ENCODE results near the gene GTF3C4.

Gene GTF3C4

DNA sequence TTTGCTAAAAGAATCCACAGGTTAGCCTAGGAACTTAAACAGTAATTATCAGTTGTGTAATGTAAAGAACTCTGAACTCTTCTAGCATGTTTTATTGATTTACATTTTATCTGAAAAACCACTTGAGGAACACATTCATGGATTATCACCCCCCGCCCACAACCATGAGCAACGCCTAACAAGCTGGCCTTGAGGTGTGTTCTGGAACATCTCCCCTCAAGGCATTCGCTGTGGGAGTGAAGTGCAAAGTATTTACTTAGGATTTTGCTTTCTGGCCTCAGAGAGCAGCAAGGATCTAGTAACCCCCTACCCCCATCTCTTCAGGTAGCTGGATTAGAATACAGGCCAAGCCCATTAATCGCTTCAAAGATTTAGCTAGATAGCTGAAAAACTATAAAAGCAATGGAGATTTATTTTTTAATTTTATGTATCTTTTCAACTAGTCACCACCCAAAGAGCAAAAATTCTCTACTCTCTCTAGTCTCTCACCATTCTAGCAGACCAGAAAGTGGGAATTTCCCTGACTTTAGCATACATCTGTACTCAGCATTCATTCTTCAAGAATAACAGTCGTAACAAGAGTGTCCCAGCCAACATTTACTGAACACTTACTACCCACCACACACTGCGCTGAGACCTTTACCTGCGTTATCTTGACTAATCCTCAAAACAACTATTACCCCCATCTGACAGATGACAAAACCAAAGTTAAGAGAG, 37.7 kb upstream of the GTF3C4 start:
- Histone ChIP-seq H3K9me3 (ENCODE audit: control insufficient read depth, low read length) (no peaks in the 10 kb centered on the region), H3K4me3 (ENCODE audit: low read length) (no peak overlapping the region), H3K36me3 (ENCODE audit: control insufficient read depth, insufficient read depth, low read length, severe bottlenecking) (peaks cover 65% of the 10 kb centered on the region), H3K4me1 (ENCODE audit: control insufficient read depth, insufficient read depth, low read length) (no peaks in the 10 kb centered on the region), H3K27me3 (replicated peaks; ENCODE audit: control insufficient read depth, insufficient read depth, low read length) (no peaks in the 10 kb centered on the region), H3K9ac (ENCODE audit: low read length) (no peak overlapping the region)
- no peak for DNase-seq (ENCODE audit: low read depth)

DNA sequence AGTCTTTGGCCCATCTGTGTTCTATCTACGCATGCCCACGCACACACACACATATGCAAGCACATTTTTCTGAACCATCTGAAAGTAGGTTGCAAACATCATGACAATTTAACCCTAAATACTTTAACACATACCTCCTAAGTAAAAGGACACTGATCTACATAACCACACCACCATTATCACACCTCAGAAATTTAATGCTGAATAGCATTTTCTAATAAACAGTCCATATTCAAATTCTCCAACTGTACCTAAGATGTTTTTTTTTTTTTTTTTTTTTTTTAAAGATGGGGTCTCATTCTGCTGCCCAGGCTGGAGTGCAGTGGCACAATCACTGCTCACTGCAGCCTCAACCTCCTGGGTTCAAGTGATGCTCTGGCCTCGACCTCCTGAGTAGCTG, 35.9 kb upstream of the GTF3C4 start:
- Histone ChIP-seq H3K4me1 (ENCODE audit: control insufficient read depth, insufficient read depth, low read length) (peaks cover 6% of the 10 kb centered on the region), H3K36me3 (ENCODE audit: control insufficient read depth, insufficient read depth, low read length, severe bottlenecking) (peaks cover 59% of the 10 kb centered on the region), H3K9ac (ENCODE audit: low read length) (no peak overlapping the region), H3K9me3 (ENCODE audit: control insufficient read depth, low read length) (no peaks in the 10 kb centered on the region), H3K4me3 (ENCODE audit: low read length) (no peak overlapping the region), H3K27me3 (replicated peaks; ENCODE audit: control insufficient read depth, insufficient read depth, low read length) (no peaks in the 10 kb centered on the region)
- DNase-seq (ENCODE audit: low read depth): no peak

DNA sequence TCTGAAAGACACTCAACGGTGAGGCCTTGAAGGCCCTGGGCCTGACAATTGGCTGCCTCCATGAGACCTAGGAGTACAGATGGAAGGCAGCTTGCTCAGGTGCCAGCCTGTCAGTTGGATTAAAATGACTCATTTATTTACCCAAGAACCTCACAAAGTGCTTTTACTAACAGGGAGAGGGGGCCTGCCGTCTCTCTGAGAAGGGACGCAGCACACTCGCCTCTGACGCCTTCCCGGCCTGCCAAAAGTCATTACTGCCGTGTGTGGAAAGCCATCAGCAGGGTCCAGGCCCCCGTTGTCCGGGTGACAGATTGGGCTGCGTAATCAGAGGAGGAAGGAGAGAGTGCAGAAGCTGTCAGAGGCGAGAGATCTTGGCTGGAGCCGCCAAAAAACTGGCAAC, 32.9 kb upstream of the GTF3C4 start:
- Histone ChIP-seq H3K27me3 (replicated peaks; ENCODE audit: control insufficient read depth, insufficient read depth, low read length) (no peaks in the 10 kb centered on the region), H3K9ac (ENCODE audit: low read length) (no peak overlapping the region), H3K4me3 (ENCODE audit: low read length) (no peak overlapping the region), H3K4me1 (ENCODE audit: control insufficient read depth, insufficient read depth, low read length) (peaks cover 6% of the 10 kb centered on the region), H3K9me3 (ENCODE audit: control insufficient read depth, low read length) (no peaks in the 10 kb centered on the region), H3K36me3 (ENCODE audit: control insufficient read depth, insufficient read depth, low read length, severe bottlenecking) (peaks cover 62% of the 10 kb centered on the region)
- no peak for DNase-seq (ENCODE audit: low read depth)

DNA sequence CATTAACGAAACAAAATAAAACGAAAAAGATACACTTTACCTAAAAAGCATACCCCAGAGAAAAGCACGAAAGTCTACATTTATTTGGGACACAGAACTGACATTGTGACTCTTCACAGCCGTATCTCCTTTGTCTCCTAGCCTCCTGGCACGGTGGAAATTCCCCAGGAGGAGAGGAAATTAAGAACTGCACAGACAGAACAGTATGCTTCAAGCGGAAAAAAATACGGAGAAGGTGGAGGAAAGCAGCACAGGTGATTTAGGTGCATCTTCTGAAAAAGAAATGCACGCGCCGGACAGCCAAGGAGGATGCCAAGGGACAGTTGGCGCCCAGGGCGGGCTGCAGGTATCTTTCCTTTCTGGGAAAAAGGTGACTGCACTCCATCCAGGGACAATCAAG, 32.5 kb upstream of the GTF3C4 start:
- no peaks in the 10 kb centered on the region for H3K27me3 ChIP-seq (replicated peaks; ENCODE audit: control insufficient read depth, insufficient read depth, low read length)
- H3K4me3 ChIP-seq (ENCODE audit: low read length): no peak overlapping the region
- H3K9ac ChIP-seq (ENCODE audit: low read length): no peak overlapping the region
- no peak for DNase-seq (ENCODE audit: low read depth)
- H3K4me1 ChIP-seq (ENCODE audit: control insufficient read depth, insufficient read depth, low read length): peaks cover 6% of the 10 kb centered on the region
- H3K9me3 ChIP-seq (ENCODE audit: control insufficient read depth, low read length): no peaks in the 10 kb centered on the region
- H3K36me3 ChIP-seq (ENCODE audit: control insufficient read depth, insufficient read depth, low read length, severe bottlenecking): peaks cover 67% of the 10 kb centered on the region

DNA sequence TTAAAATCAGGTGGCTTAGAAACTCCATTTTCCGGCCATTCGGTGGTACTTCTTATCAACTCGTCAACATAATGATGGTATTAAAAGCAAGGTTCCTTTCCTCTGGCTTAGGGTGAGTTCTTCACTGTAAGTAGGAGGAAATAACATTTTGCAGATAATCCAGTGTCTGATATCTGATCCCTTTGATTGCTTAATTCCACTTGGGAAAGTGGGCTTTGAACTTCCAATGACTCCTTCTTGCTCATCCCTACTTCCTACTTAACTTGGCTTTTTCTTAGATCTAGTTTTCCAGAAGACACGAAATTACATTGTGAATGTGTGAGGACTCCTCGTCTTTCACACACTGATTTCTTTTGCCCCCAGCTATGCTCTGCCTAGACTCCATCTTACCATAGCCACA, 32.0 kb upstream of the GTF3C4 start:
- Histone ChIP-seq H3K36me3 (ENCODE audit: control insufficient read depth, insufficient read depth, low read length, severe bottlenecking) (peaks cover 71% of the 10 kb centered on the region), H3K4me3 (ENCODE audit: low read length) (no peak overlapping the region), H3K9me3 (ENCODE audit: control insufficient read depth, low read length) (no peaks in the 10 kb centered on the region), H3K9ac (ENCODE audit: low read length) (no peak overlapping the region), H3K4me1 (ENCODE audit: control insufficient read depth, insufficient read depth, low read length) (peaks cover 6% of the 10 kb centered on the region), H3K27me3 (replicated peaks; ENCODE audit: control insufficient read depth, insufficient read depth, low read length) (no peaks in the 10 kb centered on the region)
- DNase-seq (ENCODE audit: low read depth): peak; percentile 19

DNA sequence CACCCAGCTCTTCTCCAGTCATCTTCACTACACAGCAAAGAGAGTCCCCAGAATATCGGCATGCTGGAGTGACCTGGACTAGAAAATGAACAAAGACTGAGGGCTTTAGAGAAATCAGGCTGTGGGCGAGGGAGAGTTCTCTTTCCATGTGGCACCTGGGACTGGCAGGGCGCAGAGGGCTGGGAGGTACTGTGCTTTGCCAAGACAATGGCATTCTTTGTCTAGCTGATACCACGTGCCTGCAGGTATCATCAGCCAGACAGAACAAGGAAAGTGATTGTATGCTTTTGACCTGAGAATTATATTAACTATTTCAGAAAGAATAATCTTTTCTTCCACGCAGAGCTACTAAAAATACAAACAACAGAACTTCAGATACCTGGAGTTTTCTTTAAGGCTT, 30.9 kb upstream of the GTF3C4 start:
- no peak for DNase-seq (ENCODE audit: low read depth)
- Histone ChIP-seq H3K4me3 (ENCODE audit: low read length) (no peak overlapping the region), H3K9me3 (ENCODE audit: control insufficient read depth, low read length) (no peaks in the 10 kb centered on the region), H3K27me3 (replicated peaks; ENCODE audit: control insufficient read depth, insufficient read depth, low read length) (no peaks in the 10 kb centered on the region), H3K36me3 (ENCODE audit: control insufficient read depth, insufficient read depth, low read length, severe bottlenecking) (peaks cover 82% of the 10 kb centered on the region), H3K9ac (ENCODE audit: low read length) (no peak overlapping the region), H3K4me1 (ENCODE audit: control insufficient read depth, insufficient read depth, low read length) (peaks cover 6% of the 10 kb centered on the region)

DNA sequence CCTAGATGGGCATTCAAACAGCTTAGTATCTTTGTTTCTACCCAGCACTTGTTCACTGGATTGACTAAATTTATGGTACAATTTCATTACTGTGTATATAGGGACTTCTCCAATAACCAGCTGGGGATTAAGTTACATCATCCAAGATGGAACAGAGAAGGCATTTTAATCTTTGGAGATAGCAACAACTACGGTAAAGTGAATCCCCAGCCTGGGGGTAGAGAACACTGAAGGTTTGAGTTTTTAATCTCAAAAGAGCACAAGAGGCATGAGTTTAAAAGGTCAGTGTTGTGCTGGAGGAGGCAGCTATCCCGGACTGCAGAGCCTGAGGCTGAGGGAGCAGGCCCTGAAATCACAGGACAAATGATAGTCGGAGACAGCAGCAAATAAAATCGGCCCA, 29.0 kb upstream of the GTF3C4 start:
- no peaks in the 10 kb centered on the region for H3K9me3 ChIP-seq (ENCODE audit: control insufficient read depth, low read length)
- H3K9ac ChIP-seq (ENCODE audit: low read length): no peak overlapping the region
- no peak overlapping the region for H3K4me3 ChIP-seq (ENCODE audit: low read length)
- peaks cover 6% of the 10 kb centered on the region for H3K4me1 ChIP-seq (ENCODE audit: control insufficient read depth, insufficient read depth, low read length)
- peaks cover 93% of the 10 kb centered on the region for H3K36me3 ChIP-seq (ENCODE audit: control insufficient read depth, insufficient read depth, low read length, severe bottlenecking)
- DNase-seq (ENCODE audit: low read depth): no peak
- H3K27me3 ChIP-seq (replicated peaks; ENCODE audit: control insufficient read depth, insufficient read depth, low read length): no peaks in the 10 kb centered on the region

DNA sequence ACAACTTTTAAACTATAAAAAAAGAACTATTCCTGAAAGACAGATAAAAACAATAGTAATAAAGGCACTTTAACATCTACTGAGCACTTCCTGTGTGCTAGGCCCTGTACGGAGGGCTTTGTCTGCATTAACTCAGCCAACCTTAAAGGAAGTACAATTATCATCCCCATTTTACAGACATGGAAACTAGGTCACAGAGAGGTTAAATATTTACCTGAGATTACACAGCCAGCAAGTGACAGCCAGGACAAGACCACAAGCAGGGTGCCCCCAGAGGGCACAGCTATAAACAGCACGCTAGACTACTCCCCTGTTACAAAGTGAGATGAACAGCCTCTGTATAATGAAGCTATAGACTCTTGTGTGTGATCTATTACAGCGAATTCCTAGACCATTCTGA, 26.0 kb upstream of the GTF3C4 start:
- H3K4me1 ChIP-seq (ENCODE audit: control insufficient read depth, insufficient read depth, low read length): peaks cover 24% of the 10 kb centered on the region
- H3K36me3 ChIP-seq (ENCODE audit: control insufficient read depth, insufficient read depth, low read length, severe bottlenecking): peaks cover 89% of the 10 kb centered on the region
- no peak overlapping the region for H3K4me3 ChIP-seq (ENCODE audit: low read length)
- no peak overlapping the region for H3K9ac ChIP-seq (ENCODE audit: low read length)
- DNase-seq (ENCODE audit: low read depth): no peak
- no peaks in the 10 kb centered on the region for H3K27me3 ChIP-seq (replicated peaks; ENCODE audit: control insufficient read depth, insufficient read depth, low read length)
- H3K9me3 ChIP-seq (ENCODE audit: control insufficient read depth, low read length): no peaks in the 10 kb centered on the region

DNA sequence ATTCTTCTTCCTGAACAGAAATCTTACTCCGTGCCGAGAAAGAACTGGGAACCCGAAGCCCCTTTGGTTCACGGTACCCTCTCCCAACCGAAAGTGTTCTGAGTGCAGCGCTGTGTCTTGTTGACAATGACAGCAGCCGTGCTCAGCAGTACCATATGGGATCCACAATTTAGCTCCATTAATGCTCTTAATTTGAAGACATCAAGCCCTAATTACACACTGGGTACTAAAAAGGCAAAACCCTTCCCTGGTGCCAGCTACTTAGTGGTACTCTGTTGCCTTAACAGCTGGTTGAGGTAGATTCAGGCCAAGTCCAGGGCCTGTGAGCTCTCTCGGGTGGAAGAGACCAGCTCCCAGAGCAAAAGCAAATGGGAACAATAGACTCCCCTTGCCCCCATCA, 25.0 kb upstream of the GTF3C4 start:
- Histone ChIP-seq H3K9me3 (ENCODE audit: control insufficient read depth, low read length) (no peaks in the 10 kb centered on the region), H3K9ac (ENCODE audit: low read length) (no peak overlapping the region), H3K27me3 (replicated peaks; ENCODE audit: control insufficient read depth, insufficient read depth, low read length) (no peaks in the 10 kb centered on the region), H3K4me3 (ENCODE audit: low read length) (no peak overlapping the region), H3K4me1 (ENCODE audit: control insufficient read depth, insufficient read depth, low read length) (peaks cover 24% of the 10 kb centered on the region), H3K36me3 (ENCODE audit: control insufficient read depth, insufficient read depth, low read length, severe bottlenecking) (peaks cover 90% of the 10 kb centered on the region)
- DNase-seq (ENCODE audit: low read depth): no peak

DNA sequence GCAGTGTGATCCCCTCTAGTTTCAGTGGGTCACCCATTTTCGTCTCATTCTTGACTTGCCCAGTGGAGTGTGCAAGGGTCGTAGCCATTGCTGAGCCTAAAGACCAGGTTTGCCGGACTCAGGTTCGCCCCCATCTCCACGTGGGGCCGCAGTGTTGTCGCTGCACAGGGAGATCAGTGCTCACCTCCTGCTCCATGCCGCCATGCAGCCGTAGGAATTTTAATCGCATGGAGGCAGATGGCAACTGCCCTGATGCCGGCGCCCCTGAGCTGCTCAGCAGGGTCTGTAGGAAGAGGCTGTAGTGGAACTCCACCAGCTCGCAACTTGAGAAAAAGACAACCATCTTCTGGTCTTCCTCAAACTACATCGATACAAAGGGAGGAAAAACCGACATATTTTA, 24.6 kb upstream of the GTF3C4 start:
- H3K27me3 ChIP-seq (replicated peaks; ENCODE audit: control insufficient read depth, insufficient read depth, low read length): no peaks in the 10 kb centered on the region
- H3K4me1 ChIP-seq (ENCODE audit: control insufficient read depth, insufficient read depth, low read length): peaks cover 24% of the 10 kb centered on the region
- no peak overlapping the region for H3K9ac ChIP-seq (ENCODE audit: low read length)
- no peak overlapping the region for H3K4me3 ChIP-seq (ENCODE audit: low read length)
- DNase-seq (ENCODE audit: low read depth): no peak
- H3K36me3 ChIP-seq (ENCODE audit: control insufficient read depth, insufficient read depth, low read length, severe bottlenecking): peaks cover 90% of the 10 kb centered on the region
- no peaks in the 10 kb centered on the region for H3K9me3 ChIP-seq (ENCODE audit: control insufficient read depth, low read length)

DNA sequence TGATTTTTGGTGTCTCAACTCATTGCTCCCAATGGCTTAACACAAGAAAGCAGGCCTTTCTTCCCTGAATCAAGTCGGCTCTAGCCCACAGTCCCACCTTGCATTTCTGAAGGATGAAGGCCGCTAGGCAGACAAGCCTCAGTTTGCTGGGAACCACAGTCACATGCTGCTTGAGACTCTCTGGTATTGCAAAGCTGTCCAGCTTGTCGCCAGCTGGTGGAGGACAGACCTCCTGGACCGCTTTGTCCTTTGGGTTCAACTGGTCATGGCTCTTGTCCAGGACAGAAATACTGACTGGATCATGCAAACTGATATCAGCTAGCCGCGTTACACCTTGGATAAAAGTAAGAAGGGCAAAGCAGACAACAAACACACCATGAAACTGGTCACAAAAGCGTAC, 23.5 kb upstream of the GTF3C4 start:
- no peaks in the 10 kb centered on the region for H3K9me3 ChIP-seq (ENCODE audit: control insufficient read depth, low read length)
- peaks cover 87% of the 10 kb centered on the region for H3K36me3 ChIP-seq (ENCODE audit: control insufficient read depth, insufficient read depth, low read length, severe bottlenecking)
- H3K4me1 ChIP-seq (ENCODE audit: control insufficient read depth, insufficient read depth, low read length): peaks cover 24% of the 10 kb centered on the region
- no peak overlapping the region for H3K4me3 ChIP-seq (ENCODE audit: low read length)
- H3K9ac ChIP-seq (ENCODE audit: low read length): peak overlapping the region; percentile 49
- no peaks in the 10 kb centered on the region for H3K27me3 ChIP-seq (replicated peaks; ENCODE audit: control insufficient read depth, insufficient read depth, low read length)
- DNase-seq (ENCODE audit: low read depth): no peak

DNA sequence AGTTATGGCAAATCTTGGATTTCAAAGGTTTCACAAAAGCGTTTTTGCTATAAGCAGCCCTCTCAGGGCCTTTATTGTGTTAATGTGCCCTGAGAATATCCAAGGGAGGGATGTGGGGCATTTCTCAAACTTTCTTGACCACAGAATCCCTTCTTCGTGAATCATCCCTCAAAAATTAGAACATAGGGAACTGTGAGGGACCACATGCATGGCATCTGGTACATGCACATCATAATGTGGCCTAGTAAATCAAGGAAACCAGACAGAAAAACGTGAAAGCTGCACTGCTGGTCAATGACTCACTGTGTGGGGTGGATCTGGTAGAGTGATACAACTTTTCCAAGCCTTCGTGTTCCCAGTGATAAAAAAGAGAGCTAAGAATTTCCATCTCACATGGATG, 22.9 kb upstream of the GTF3C4 start:
- no peaks in the 10 kb centered on the region for H3K27me3 ChIP-seq (replicated peaks; ENCODE audit: control insufficient read depth, insufficient read depth, low read length)
- peak overlapping the region; percentile 49 for H3K9ac ChIP-seq (ENCODE audit: low read length)
- DNase-seq (ENCODE audit: low read depth): peak; percentile 91
- H3K4me3 ChIP-seq (ENCODE audit: low read length): no peak overlapping the region
- no peaks in the 10 kb centered on the region for H3K9me3 ChIP-seq (ENCODE audit: control insufficient read depth, low read length)
- peaks cover 87% of the 10 kb centered on the region for H3K36me3 ChIP-seq (ENCODE audit: control insufficient read depth, insufficient read depth, low read length, severe bottlenecking)
- peaks cover 24% of the 10 kb centered on the region for H3K4me1 ChIP-seq (ENCODE audit: control insufficient read depth, insufficient read depth, low read length)

All from adipocyte (in vitro differentiated cells).